PFSK-1 (cell line): ENCODE measurements around the gene EEF1AKMT2.

Source experiments
- POLR2AphosphoS5 ChIP-seq: IDR thresholded peaks from 2 replicates; pipeline ENCODE4 v1.6.1; 2012; ENCODE audit warnings: low read depth, mild to moderate bottlenecking, control low read depth, low read length, moderate library complexity
- SIN3A ChIP-seq: IDR thresholded peaks from 2 replicates; pipeline ENCODE4 v1.6.1; 2012; ENCODE audit warnings: mild to moderate bottlenecking, low read length, moderate library complexity, borderline replicate concordance; ENCODE audit not compliant: insufficient read depth
- TAF1 ChIP-seq: IDR thresholded peaks from 2 replicates; pipeline ENCODE4 v1.6.1; 2012; ENCODE audit warnings: low read length, control low read depth, borderline replicate concordance; ENCODE audit not compliant: insufficient read depth
- TF ChIP-seq, protein P1 (sequence below), 2 experiments: IDR thresholded peaks; 2 replicates each; pipeline versions ENCODE4 v1.6.1 to v1.8.0; 2011 to 2012; ENCODE audit warnings: low read depth in 2 of 2, low read length in 2 of 2, control low read depth in 1 of 2, inconsistent platforms in 1 of 2, mild to moderate bottlenecking in 1 of 2, moderate library complexity in 1 of 2; ENCODE audit not compliant: insufficient read depth in 1 of 2

DNA sequence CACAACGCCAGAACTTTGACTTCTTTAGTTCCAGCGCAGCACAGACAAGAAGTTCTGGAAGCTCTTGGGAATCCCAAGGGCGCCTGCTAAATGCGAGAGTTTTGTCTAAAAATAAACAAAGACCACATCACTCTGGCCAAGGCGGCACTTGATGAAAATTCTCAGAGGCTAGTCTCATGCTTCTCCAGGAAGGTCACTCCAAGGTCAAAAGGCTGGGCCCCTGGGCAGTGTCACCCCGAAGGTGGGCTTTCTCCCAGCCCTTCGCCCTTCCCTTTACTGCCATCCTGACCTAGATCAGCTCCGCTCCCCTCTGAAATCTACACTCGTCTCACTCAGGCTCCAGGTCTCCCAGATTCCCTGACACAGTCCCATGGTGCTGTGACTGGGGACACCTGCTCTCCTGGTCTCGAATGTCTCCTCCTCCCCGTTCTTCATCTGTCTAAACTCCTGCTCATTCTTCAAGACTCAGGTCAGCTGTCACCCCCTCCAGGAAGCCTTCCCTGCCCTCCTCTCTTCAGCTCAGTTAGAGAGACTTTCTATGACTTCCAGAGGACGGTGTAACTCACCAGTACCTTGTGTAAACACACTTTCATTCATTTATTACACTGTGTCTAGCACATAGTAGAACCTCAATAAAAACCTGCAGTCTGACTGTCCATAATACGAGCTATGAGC is 58.0 kb downstream of the EEF1AKMT2 start:
- no peak for TF ChIP-seq POLR2AphosphoS5
- no peak for TF ChIP-seq TAF1
- no peak for TF ChIP-seq SIN3A
- TF ChIP-seq, protein P1, sequence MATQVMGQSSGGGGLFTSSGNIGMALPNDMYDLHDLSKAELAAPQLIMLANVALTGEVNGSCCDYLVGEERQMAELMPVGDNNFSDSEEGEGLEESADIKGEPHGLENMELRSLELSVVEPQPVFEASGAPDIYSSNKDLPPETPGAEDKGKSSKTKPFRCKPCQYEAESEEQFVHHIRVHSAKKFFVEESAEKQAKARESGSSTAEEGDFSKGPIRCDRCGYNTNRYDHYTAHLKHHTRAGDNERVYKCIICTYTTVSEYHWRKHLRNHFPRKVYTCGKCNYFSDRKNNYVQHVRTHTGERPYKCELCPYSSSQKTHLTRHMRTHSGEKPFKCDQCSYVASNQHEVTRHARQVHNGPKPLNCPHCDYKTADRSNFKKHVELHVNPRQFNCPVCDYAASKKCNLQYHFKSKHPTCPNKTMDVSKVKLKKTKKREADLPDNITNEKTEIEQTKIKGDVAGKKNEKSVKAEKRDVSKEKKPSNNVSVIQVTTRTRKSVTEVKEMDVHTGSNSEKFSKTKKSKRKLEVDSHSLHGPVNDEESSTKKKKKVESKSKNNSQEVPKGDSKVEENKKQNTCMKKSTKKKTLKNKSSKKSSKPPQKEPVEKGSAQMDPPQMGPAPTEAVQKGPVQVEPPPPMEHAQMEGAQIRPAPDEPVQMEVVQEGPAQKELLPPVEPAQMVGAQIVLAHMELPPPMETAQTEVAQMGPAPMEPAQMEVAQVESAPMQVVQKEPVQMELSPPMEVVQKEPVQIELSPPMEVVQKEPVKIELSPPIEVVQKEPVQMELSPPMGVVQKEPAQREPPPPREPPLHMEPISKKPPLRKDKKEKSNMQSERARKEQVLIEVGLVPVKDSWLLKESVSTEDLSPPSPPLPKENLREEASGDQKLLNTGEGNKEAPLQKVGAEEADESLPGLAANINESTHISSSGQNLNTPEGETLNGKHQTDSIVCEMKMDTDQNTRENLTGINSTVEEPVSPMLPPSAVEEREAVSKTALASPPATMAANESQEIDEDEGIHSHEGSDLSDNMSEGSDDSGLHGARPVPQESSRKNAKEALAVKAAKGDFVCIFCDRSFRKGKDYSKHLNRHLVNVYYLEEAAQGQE (IDR thresholded peaks at IDR 0.05; ENCODE audit: insufficient read depth in 1 of 2, low read depth in 2 of 2, low read length in 2 of 2) = no peak
